ENCODE data around the gene INPP4B.

INPP4B gene

DNA sequence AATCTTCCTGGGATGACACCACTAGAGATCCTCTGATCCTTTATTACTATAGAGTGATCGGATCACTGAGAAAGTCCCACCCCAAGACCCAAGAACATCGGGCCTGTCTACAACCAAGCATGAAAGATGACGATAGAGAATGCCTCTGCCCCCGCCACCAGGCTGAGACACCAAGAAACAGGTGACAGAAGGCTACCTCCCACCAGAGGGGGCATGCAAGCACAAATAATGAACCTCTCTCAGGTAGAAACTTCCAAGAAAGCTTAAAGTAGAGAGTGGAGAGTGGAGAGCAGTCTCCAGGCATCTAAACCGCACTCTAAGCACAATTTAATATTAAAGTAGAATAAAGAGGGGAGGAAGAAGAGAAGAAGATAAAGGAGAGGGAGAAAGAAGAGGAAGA, 402.6 kb downstream of the INPP4B start:
- Histone ChIP-seq H3K36me3 (ENCODE audit: control insufficient read depth, insufficient read depth, low read length) (no peaks in the 10 kb centered on the region), H3K4me3 (replicated peaks; ENCODE audit: low read depth, low read length) (no peak overlapping the region), H3K27me3 (replicated peaks; ENCODE audit: control insufficient read depth, insufficient read depth, low read length) (no peaks in the 10 kb centered on the region)
- no peak for DNase-seq (ENCODE audit: extremely low read depth, insufficient read length)
- TF ChIP-seq, protein P1, sequence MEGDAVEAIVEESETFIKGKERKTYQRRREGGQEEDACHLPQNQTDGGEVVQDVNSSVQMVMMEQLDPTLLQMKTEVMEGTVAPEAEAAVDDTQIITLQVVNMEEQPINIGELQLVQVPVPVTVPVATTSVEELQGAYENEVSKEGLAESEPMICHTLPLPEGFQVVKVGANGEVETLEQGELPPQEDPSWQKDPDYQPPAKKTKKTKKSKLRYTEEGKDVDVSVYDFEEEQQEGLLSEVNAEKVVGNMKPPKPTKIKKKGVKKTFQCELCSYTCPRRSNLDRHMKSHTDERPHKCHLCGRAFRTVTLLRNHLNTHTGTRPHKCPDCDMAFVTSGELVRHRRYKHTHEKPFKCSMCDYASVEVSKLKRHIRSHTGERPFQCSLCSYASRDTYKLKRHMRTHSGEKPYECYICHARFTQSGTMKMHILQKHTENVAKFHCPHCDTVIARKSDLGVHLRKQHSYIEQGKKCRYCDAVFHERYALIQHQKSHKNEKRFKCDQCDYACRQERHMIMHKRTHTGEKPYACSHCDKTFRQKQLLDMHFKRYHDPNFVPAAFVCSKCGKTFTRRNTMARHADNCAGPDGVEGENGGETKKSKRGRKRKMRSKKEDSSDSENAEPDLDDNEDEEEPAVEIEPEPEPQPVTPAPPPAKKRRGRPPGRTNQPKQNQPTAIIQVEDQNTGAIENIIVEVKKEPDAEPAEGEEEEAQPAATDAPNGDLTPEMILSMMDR (IDR thresholded peaks at IDR 0.05; ENCODE audit: insufficient read depth, low read length, poor library complexity, severe bottlenecking): peak; percentile 8

DNA sequence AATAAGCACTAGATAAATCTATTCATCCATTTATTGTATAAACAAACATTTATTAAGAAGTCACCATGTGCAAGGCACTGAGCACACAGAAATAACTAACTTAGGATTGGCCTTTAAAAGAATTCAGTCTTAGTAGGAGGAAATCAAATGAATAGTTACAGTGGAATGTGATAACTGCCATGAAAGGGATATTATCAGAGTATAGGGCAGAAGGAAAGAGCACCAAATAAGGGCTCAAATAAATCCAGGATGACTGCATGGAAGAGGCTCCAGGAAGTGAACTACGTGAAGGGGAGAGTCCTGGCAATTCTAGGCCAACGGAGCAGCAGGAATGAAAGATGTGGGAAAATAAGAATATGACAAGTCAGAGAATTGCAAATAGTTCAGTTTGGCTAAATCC, 406.0 kb downstream of the INPP4B start:
- Histone ChIP-seq H3K27me3 (replicated peaks; ENCODE audit: control insufficient read depth, insufficient read depth, low read length) (no peaks in the 10 kb centered on the region), H3K36me3 (ENCODE audit: control insufficient read depth, insufficient read depth, low read length) (no peaks in the 10 kb centered on the region), H3K4me3 (replicated peaks; ENCODE audit: low read depth, low read length) (no peak overlapping the region)
- TF ChIP-seq, protein P1 (IDR thresholded peaks at IDR 0.05; ENCODE audit: insufficient read depth, low read length, poor library complexity, severe bottlenecking): no peak
- no peak for DNase-seq (ENCODE audit: extremely low read depth, insufficient read length)

DNA sequence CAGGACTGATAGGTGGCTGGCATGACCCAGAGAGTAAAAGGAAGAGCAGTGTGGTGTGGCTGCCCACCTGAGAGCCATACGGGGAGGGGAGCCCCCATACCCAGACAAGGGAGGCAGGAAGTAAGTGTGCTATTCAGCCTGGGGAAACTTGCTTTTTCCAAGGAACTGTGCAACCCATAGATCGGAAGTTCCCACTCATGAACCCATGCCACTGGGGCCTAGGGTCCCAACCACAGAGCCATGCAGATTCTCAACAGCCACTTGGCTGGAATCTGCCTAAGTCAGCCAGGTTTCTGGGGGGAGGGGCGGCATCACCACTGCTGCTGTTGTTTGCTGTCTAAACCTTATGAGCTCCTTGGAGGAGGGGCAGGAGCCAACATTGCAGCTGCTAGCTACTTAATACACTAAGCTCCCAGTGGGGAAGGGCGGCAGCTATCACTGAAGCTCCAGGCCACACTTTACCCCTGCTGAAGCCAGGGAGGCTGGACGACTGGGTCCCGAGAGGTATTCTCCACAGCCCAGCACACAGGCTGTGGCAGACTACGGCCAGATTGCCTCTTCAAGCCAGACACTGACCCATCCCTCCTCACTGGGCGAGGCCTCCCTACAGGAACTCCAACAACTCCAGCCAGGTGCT, 410.4 kb downstream of the INPP4B start:
- no peak for DNase-seq (ENCODE audit: extremely low read depth, insufficient read length)
- no peaks in the 10 kb centered on the region for H3K36me3 ChIP-seq (ENCODE audit: control insufficient read depth, insufficient read depth, low read length)
- TF ChIP-seq, protein P1 (IDR thresholded peaks at IDR 0.05; ENCODE audit: insufficient read depth, low read length, poor library complexity, severe bottlenecking): no peak
- no peaks in the 10 kb centered on the region for H3K27me3 ChIP-seq (replicated peaks; ENCODE audit: control insufficient read depth, insufficient read depth, low read length)
- no peak overlapping the region for H3K4me3 ChIP-seq (replicated peaks; ENCODE audit: low read depth, low read length)

DNA sequence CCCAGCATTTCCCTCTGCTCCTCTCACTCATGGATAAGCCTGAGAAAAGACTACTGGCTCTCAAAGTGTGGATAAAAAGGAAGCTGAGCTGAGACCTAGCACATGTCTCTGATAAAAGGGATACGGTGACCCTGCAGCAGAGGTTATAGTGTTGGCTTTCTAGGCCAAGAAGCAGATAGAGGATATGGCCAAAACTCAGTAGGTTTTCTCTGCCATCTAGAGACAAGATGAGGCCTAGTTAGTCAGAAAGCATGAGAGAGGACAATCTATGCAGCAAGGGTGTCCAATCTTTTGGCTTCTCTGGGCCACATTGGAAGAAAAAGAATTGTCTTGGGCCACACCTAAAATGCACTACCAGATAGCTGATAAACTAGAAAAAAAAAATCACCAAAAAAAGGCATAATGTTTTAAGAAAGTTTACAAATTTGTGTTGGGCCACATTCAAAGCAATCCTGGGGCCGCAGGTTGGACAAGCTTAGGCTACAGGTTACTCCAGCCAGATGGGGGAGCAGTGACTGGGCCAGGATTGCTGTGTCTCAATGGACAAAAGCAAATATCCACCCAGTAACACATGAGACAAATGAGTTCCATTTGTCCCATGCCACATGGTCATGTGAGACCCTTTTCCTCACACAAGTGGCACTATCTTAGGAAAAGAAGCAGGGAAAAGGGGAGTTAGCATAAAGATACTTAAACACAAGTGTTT, 411.4 kb downstream of the INPP4B start:
- TF ChIP-seq, protein P1 (IDR thresholded peaks at IDR 0.05; ENCODE audit: insufficient read depth, low read length, poor library complexity, severe bottlenecking): peak; percentile 7
- H3K4me3 ChIP-seq (replicated peaks; ENCODE audit: low read depth, low read length): no peak overlapping the region
- DNase-seq (ENCODE audit: extremely low read depth, insufficient read length): no peak
- no peaks in the 10 kb centered on the region for H3K36me3 ChIP-seq (ENCODE audit: control insufficient read depth, insufficient read depth, low read length)
- H3K27me3 ChIP-seq (replicated peaks; ENCODE audit: control insufficient read depth, insufficient read depth, low read length): no peaks in the 10 kb centered on the region

DNA sequence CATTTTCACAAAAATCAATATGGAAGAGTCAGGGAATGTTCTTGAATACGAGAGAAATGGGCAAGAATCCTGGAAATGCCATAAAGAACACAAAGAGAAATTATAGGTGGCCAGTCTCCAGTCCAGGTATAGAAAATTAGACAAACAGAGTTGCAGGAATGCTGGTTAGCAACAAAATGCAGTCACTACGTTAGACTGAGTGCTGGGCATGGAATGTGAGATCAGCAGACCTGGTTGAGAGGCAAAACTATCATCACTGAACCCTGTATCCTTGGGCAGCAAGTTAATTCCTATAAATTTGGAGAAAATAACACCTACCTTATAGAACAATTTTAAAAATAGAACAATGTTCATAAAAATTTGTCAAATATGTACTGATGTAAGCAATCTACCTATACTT, 417.4 kb downstream of the INPP4B start:
- Histone ChIP-seq H3K27me3 (replicated peaks; ENCODE audit: control insufficient read depth, insufficient read depth, low read length) (no peaks in the 10 kb centered on the region), H3K36me3 (ENCODE audit: control insufficient read depth, insufficient read depth, low read length) (no peaks in the 10 kb centered on the region), H3K4me3 (replicated peaks; ENCODE audit: low read depth, low read length) (no peak overlapping the region)
- TF ChIP-seq, protein P1 (IDR thresholded peaks at IDR 0.05; ENCODE audit: insufficient read depth, low read length, poor library complexity, severe bottlenecking): no peak
- no peak for DNase-seq (ENCODE audit: extremely low read depth, insufficient read length)
